ENCODE data around the gene NDUFS6.

Gene NDUFS6

DNA sequence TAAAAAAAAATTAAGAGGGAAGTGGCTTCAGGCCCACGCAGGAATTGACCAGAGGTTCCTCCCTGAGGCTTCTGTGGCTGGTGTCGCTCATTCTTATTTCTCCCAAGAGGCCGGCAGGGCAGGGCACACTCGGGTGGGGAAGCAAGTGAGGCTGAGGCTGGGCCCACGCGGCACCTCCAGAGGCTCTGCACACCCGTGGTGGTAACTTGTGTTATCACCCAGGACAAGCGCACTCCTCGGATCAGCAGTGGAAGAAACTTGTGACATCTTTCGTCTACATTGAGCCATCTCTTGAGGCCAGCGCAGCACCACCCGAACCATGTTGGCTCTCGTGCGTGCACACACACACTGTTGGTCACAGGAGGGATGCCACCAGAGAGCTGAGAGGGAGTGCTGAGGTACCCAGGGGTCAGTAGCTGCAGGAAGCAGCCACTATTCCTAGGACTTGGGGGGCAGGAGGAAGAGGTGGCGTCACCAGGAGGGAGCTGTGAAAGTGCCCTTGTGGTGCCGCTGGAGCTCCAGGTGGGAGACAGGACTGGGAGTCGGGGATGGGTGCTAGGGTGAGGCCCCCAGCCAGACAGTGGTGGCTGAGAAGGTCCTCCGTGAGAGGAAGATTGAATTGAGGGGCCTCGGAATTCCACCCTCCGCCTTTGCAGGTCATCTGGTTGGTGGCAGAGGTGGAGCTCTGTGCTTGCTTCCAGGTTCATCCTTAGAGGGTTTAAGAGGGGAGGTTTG lies 6.4 kb downstream of the NDUFS6 start:
- H3K27ac ChIP-seq (ENCODE audit: low read depth, low read length) = no peak overlapping the region
- peaks cover 99% of the 10 kb centered on the region for H3K36me3 ChIP-seq (ENCODE audit: control insufficient read depth, low read length)
- peaks cover 6% of the 10 kb centered on the region for H3K4me1 ChIP-seq (ENCODE audit: control insufficient read depth, low read length)
- H3K79me2 ChIP-seq (ENCODE audit: control insufficient read depth, low read length) = peaks cover 97% of the 10 kb centered on the region
- no peaks in the 10 kb centered on the region for H3K27me3 ChIP-seq (ENCODE audit: control insufficient read depth, low read length)
- no peaks in the 10 kb centered on the region for H3F3A ChIP-seq (ENCODE audit: control insufficient read depth, insufficient read depth)
- no peak for TF ChIP-seq EZH2phosphoT487 (IDR thresholded peaks at IDR 0.05; ENCODE audit: borderline replicate concordance, low read length)
- H4K20me1 ChIP-seq (ENCODE audit: control insufficient read depth, insufficient read depth, low read depth, low read length) = no peaks in the 10 kb centered on the region
- H3K4me3 ChIP-seq (ENCODE audit: low read length) = no peak overlapping the region
- H3K9me2 ChIP-seq (replicated peaks; ENCODE audit: control insufficient read depth, low read length) = no peaks in the 10 kb centered on the region
- H3K4me2 ChIP-seq (ENCODE audit: low read length) = no peak overlapping the region
- no peaks in the 10 kb centered on the region for H3K9me3 ChIP-seq (ENCODE audit: control insufficient read depth, insufficient read depth, low read length)

DNA sequence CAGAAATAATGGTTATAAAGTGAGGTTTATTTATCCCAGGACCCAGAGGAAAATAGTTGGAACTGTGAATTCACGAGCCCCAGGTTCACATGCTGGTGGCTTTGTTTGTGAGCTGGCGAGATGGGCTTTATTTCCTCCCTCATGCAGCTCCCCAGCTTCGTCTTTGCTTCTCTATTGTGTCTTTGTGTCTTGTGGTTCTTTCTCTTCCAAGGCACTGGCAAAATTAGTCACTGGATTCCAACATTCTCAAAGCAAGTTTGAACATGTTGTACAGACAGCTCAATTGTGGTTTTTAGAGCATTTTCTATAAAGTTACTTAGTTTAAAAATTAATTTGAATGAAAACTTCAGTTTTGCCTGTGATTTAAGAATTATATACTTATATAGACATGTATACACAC lies 7.2 kb downstream of the NDUFS6 start:
- H3K36me3 ChIP-seq (ENCODE audit: control insufficient read depth, low read length) = peaks cover 97% of the 10 kb centered on the region
- H3F3A ChIP-seq (ENCODE audit: control insufficient read depth, insufficient read depth) = no peaks in the 10 kb centered on the region
- no peak overlapping the region for H3K4me2 ChIP-seq (ENCODE audit: low read length)
- TF ChIP-seq, protein P1, sequence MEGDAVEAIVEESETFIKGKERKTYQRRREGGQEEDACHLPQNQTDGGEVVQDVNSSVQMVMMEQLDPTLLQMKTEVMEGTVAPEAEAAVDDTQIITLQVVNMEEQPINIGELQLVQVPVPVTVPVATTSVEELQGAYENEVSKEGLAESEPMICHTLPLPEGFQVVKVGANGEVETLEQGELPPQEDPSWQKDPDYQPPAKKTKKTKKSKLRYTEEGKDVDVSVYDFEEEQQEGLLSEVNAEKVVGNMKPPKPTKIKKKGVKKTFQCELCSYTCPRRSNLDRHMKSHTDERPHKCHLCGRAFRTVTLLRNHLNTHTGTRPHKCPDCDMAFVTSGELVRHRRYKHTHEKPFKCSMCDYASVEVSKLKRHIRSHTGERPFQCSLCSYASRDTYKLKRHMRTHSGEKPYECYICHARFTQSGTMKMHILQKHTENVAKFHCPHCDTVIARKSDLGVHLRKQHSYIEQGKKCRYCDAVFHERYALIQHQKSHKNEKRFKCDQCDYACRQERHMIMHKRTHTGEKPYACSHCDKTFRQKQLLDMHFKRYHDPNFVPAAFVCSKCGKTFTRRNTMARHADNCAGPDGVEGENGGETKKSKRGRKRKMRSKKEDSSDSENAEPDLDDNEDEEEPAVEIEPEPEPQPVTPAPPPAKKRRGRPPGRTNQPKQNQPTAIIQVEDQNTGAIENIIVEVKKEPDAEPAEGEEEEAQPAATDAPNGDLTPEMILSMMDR (IDR thresholded peaks at IDR 0.05; ENCODE audit: low read depth, low read length, poor library complexity, severe bottlenecking) = no peak
- no peak for TF ChIP-seq EZH2phosphoT487 (IDR thresholded peaks at IDR 0.05; ENCODE audit: borderline replicate concordance, low read length)
- H3K9me3 ChIP-seq (ENCODE audit: control insufficient read depth, insufficient read depth, low read length) = no peaks in the 10 kb centered on the region
- H4K20me1 ChIP-seq (ENCODE audit: control insufficient read depth, insufficient read depth, low read depth, low read length) = no peaks in the 10 kb centered on the region
- no peak overlapping the region for H3K4me3 ChIP-seq (ENCODE audit: low read length)
- no peak overlapping the region for H3K27ac ChIP-seq (ENCODE audit: low read depth, low read length)
- H3K9me2 ChIP-seq (replicated peaks; ENCODE audit: control insufficient read depth, low read length) = no peaks in the 10 kb centered on the region
- H3K79me2 ChIP-seq (ENCODE audit: control insufficient read depth, low read length) = peaks cover 89% of the 10 kb centered on the region
- no peaks in the 10 kb centered on the region for H3K27me3 ChIP-seq (ENCODE audit: control insufficient read depth, low read length)
- no peaks in the 10 kb centered on the region for H3K4me1 ChIP-seq (ENCODE audit: control insufficient read depth, low read length)

GRCh38 chr5:1809416-1810035 lies 8.3 kb downstream of the NDUFS6 start:
- Histone ChIP-seq H4K20me1 (ENCODE audit: control insufficient read depth, insufficient read depth, low read depth, low read length) (no peaks in the 10 kb centered on the region), H3K4me3 (ENCODE audit: low read length) (no peak overlapping the region), H3K9me2 (replicated peaks; ENCODE audit: control insufficient read depth, low read length) (no peaks in the 10 kb centered on the region), H3K4me2 (ENCODE audit: low read length) (no peak overlapping the region), H3K79me2 (ENCODE audit: control insufficient read depth, low read length) (peaks cover 78% of the 10 kb centered on the region), H3K4me1 (ENCODE audit: control insufficient read depth, low read length) (no peaks in the 10 kb centered on the region), H3K9me3 (ENCODE audit: control insufficient read depth, insufficient read depth, low read length) (no peaks in the 10 kb centered on the region), H3K27me3 (ENCODE audit: control insufficient read depth, low read length) (no peaks in the 10 kb centered on the region), H3K27ac (ENCODE audit: low read depth, low read length) (no peak overlapping the region), H3F3A (ENCODE audit: control insufficient read depth, insufficient read depth) (no peaks in the 10 kb centered on the region), H3K36me3 (ENCODE audit: control insufficient read depth, low read length) (peaks cover 97% of the 10 kb centered on the region)
- no peak for TF ChIP-seq EZH2phosphoT487 (IDR thresholded peaks at IDR 0.05; ENCODE audit: borderline replicate concordance, low read length)
- TF ChIP-seq, protein P1 (IDR thresholded peaks at IDR 0.05; ENCODE audit: low read depth, low read length, poor library complexity, severe bottlenecking) = no peak

GRCh38 chr5:1810581-1811101 lies 9.4 kb downstream of the NDUFS6 start:
- TF ChIP-seq, protein P1 (IDR thresholded peaks at IDR 0.05; ENCODE audit: low read depth, low read length, poor library complexity, severe bottlenecking) = no peak
- no peak for TF ChIP-seq EZH2phosphoT487 (IDR thresholded peaks at IDR 0.05; ENCODE audit: borderline replicate concordance, low read length)
- Histone ChIP-seq H3K27ac (ENCODE audit: low read depth, low read length) (no peak overlapping the region), H3K4me1 (ENCODE audit: control insufficient read depth, low read length) (no peaks in the 10 kb centered on the region), H3K27me3 (ENCODE audit: control insufficient read depth, low read length) (no peaks in the 10 kb centered on the region), H3F3A (ENCODE audit: control insufficient read depth, insufficient read depth) (no peaks in the 10 kb centered on the region), H3K4me2 (ENCODE audit: low read length) (no peak overlapping the region), H3K79me2 (ENCODE audit: control insufficient read depth, low read length) (peaks cover 67% of the 10 kb centered on the region), H3K4me3 (ENCODE audit: low read length) (no peak overlapping the region), H4K20me1 (ENCODE audit: control insufficient read depth, insufficient read depth, low read depth, low read length) (no peaks in the 10 kb centered on the region), H3K36me3 (ENCODE audit: control insufficient read depth, low read length) (peaks cover 97% of the 10 kb centered on the region), H3K9me3 (ENCODE audit: control insufficient read depth, insufficient read depth, low read length) (no peaks in the 10 kb centered on the region), H3K9me2 (replicated peaks; ENCODE audit: control insufficient read depth, low read length) (no peaks in the 10 kb centered on the region)

Data from DOHH2 (cell line).